Upper lobe of right lung (tissue), 1 donor: ENCODE measurements around the gene SOCS3. TPM values are rescaled to one million over a fixed set of nuclear protein-coding genes. Genes with fewer than 3 reads are reported as not detected.
A peak's percentile ranks its signal among the peaks of the same experiment; 100 is the strongest.

Experiments used
- ATAC-seq: fragments of 200-7000 bp; cut with Tn5 transposase; one replicate; pipeline ENCODE4 v1.9.1; 2020; ENCODE audit warnings: mild to moderate bottlenecking, moderate library complexity
- DNase-seq: peaks from one replicate; pipeline ENCODE4 v3.0.0-alpha.2; 2020
- H3K27ac ChIP-seq: fragments of 200-600 bp; one replicate; pipeline ENCODE4 v1.8.0; 2022
- H3K27me3 ChIP-seq: fragments of 200-600 bp; one replicate; pipeline ENCODE4 v1.8.0; 2022; ENCODE audit warnings: mild to moderate bottlenecking
- H3K36me3 ChIP-seq: fragments of 200-600 bp; one replicate; pipeline ENCODE4 v1.8.0; 2022
- H3K4me1 ChIP-seq: fragments of 200-600 bp; one replicate; pipeline ENCODE4 v1.8.0; 2022
- H3K4me3 ChIP-seq: fragments of 200-600 bp; one replicate; pipeline ENCODE4 v1.8.0; 2022; ENCODE audit warnings: mild to moderate bottlenecking
- H3K9me3 ChIP-seq: fragments of 200-600 bp; one replicate; pipeline ENCODE4 v1.8.0; 2022
- CTCF ChIP-seq: fragments of 200-600 bp; IDR thresholded peaks from one replicate; pipeline ENCODE4 v1.8.0; 2022; ENCODE audit warnings: antibody characterized with exemption
- intact Hi-C: fragments of 100-400 bp; cut with DNase I; formaldehyde crosslinking; loops from one replicate; pipeline ENCODE4 v1.11.0; 2022
- total RNA-seq: library from RNA; stranded (reverse); fragmentation: NEBNext Ultra II Directional; extraction: Animal tissue kit (Norgen Biotek cat#: 25700); gene quantifications from one replicate; pipeline ENCODE4 v1.2.1, GENCODE V29; 2021
- donor health status: DM: no; HTN: yes; CAD: no; lungs with severe emphysema.

Gene SOCS3
- total RNA-seq, 1 donor from 2014 or later, result 82.0 TPM

- no peaks in the 10 kb centered on the region for H3K27me3 ChIP-seq
- H3K36me3 ChIP-seq, result no peaks in the 10 kb centered on the region
- ATAC-seq (peak; percentile 71), DNase-seq (peak; percentile 78)
- no peaks in the 10 kb centered on the region for H3K9me3 ChIP-seq
- no peak overlapping the region for H3K4me3 ChIP-seq
- peaks cover 26% of the 10 kb centered on the region for H3K4me1 ChIP-seq
- peak overlapping the region; percentile 81 for H3K27ac ChIP-seq
- intact Hi-C loops, result no loop called here
- no peak for TF ChIP-seq CTCF
These were observed 6.4 kb upstream of the SOCS3 start for GRCh38 chr17:78366109-78366848.

- Histone ChIP-seq H3K27ac (peak overlapping the region; percentile 81), H3K4me3 (no peak overlapping the region), H3K4me1 (peaks cover 32% of the 10 kb centered on the region), H3K27me3 (no peaks in the 10 kb centered on the region), H3K36me3 (no peaks in the 10 kb centered on the region), H3K9me3 (no peaks in the 10 kb centered on the region)
- peak; percentile 49 for ATAC-seq
- intact Hi-C loops, result no loop called here
- no peak for TF ChIP-seq CTCF
- no peak for DNase-seq
These were observed 5.8 kb upstream of the SOCS3 start for GRCh38 chr17:78365561-78366108.

GRCh38 chr17:78364436-78365281, 4.8 kb upstream of the SOCS3 start:
- H3K27ac ChIP-seq, result peak overlapping the region; percentile 81
- TF ChIP-seq CTCF, result no peak
- H3K4me1 ChIP-seq, result peaks cover 35% of the 10 kb centered on the region
- ATAC-seq (no peak), DNase-seq (no peak)
- no peaks in the 10 kb centered on the region for H3K9me3 ChIP-seq
- H3K4me3 ChIP-seq, result no peak overlapping the region
- intact Hi-C loops, result loop anchor here (5.0 kb wide), 1 partner anchor 58 kb away; no protein-coding TSS in a partner anchor
- H3K27me3 ChIP-seq, result no peaks in the 10 kb centered on the region
- no peaks in the 10 kb centered on the region for H3K36me3 ChIP-seq

GRCh38 chr17:78362671-78363070, 2.8 kb upstream of the SOCS3 start:
- H3K9me3 ChIP-seq, result no peaks in the 10 kb centered on the region
- DNase-seq, result no peak
- peaks cover 45% of the 10 kb centered on the region for H3K4me1 ChIP-seq
- TF ChIP-seq CTCF, result no peak
- no peak for ATAC-seq
- intact Hi-C loops, result loop anchor here (5.0 kb wide), 1 partner anchor 60 kb away; no protein-coding TSS in a partner anchor
- no peak overlapping the region for H3K4me3 ChIP-seq
- peaks cover 12% of the 10 kb centered on the region for H3K36me3 ChIP-seq
- no peaks in the 10 kb centered on the region for H3K27me3 ChIP-seq
- H3K27ac ChIP-seq, result no peak overlapping the region

DNA sequence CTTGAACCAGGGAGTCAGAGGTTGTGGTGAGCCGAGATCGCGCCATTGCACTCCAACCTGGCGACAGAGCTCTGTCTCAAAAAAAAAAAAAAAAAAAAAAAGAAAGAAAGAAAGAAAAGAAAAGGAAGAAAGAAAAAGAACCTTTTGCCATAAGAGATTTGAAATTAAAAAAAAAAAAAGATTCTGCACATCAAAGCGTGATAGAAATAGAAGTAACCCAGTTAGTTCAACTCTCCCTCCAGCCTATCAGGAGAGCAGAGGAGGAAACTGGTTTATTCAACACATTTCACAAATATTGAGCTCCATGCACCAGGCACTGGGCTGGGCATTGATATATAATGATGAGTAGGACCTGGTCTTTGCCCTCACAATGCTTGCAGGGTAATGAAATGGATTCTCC, 2.4 kb upstream of the SOCS3 start:
- DNase-seq, result no peak
- Histone ChIP-seq H3K27ac (no peak overlapping the region), H3K36me3 (peaks cover 16% of the 10 kb centered on the region), H3K27me3 (no peaks in the 10 kb centered on the region), H3K4me3 (no peak overlapping the region), H3K4me1 (peaks cover 49% of the 10 kb centered on the region), H3K9me3 (no peaks in the 10 kb centered on the region)
- no peak for TF ChIP-seq CTCF
- no peak for ATAC-seq
- intact Hi-C loops, result loop anchor here (5.0 kb wide), 1 partner anchor 60 kb away; no protein-coding TSS in a partner anchor
